K562 (cell line): ENCODE results near the gene SLC30A1. TPM values are rescaled to one million over a fixed set of nuclear protein-coding genes. Genes with fewer than 3 reads are reported as not detected.

Experiments used
- ELK3 ChIP-seq: fragments of 450-650 bp; formaldehyde crosslinking; IDR thresholded peaks from 2 replicates; pipeline ENCODE4 v1.4.0; 2020; ENCODE audit warnings: mild to moderate bottlenecking
- EWSR1 ChIP-seq: fragments of 450-650 bp; IDR thresholded peaks from 2 replicates; pipeline ENCODE4 v1.6.1; 2018; ENCODE audit warnings: borderline replicate concordance, mild to moderate bottlenecking, low read depth, moderate library complexity; ENCODE audit not compliant: partially characterized antibody
- HMGXB4 ChIP-seq: sonication (generic); formaldehyde crosslinking; IDR thresholded peaks from 2 replicates; pipeline ENCODE4 v1.8.1; 2023; ENCODE audit warnings: mild to moderate bottlenecking, missing genetic modification reagents
- MCM5 ChIP-seq: fragments of 450-650 bp; IDR thresholded peaks from 2 replicates; pipeline ENCODE4 v1.6.1; 2016; ENCODE audit warnings: low read depth
- MTF1 ChIP-seq: fragments of 250-450 bp; sonication (Bioruptor Pico); IDR thresholded peaks from 2 replicates; pipeline ENCODE4 v1.9.0; 2021; ENCODE audit warnings: moderate library complexity, mild to moderate bottlenecking, inconsistent platforms, borderline replicate concordance
- NRF1 ChIP-seq, 2 experiments: fragments of 450-650 bp; IDR thresholded peaks in 1 of 2; conservative IDR thresholded peaks in 1 of 2; 2 replicates each; pipeline ENCODE4 v1.6.1; 2014; ENCODE audit warnings: mild to moderate bottlenecking in 2 of 2
- PHF20 ChIP-seq: fragments of 450-650 bp; IDR thresholded peaks from 2 replicates; pipeline ENCODE4 v1.6.1; 2018; ENCODE audit not compliant: partially characterized antibody
- ZNF12 ChIP-seq: sonication (generic); formaldehyde crosslinking; IDR thresholded peaks from 2 replicates; pipeline ENCODE4 v1.4.0; 2020; ENCODE audit warnings: mild to moderate bottlenecking, missing genetic modification reagents
- ZNF512 ChIP-seq: IDR thresholded peaks from 2 replicates; pipeline ENCODE4 v1.6.1; 2016; ENCODE audit warnings: missing genetic modification characterization, missing compliant biosample characterization
- ZNF589 ChIP-seq: fragments of 200-800 bp; sonication (Bioruptor generic); IDR thresholded peaks from 2 replicates; pipeline ENCODE4 v1.6.1; 2016; ENCODE audit warnings: low read depth, missing genetic modification characterization, missing compliant biosample characterization
- ZNF699 ChIP-seq: fragments of 250-450 bp; sonication (Bioruptor Pico); IDR thresholded peaks from 2 replicates; pipeline ENCODE4 v1.8.0; 2021; ENCODE audit warnings: mild to moderate bottlenecking, moderate library complexity; ENCODE audit not compliant: insufficient replicate concordance
- ZNF780A ChIP-seq: fragments of 250-450 bp; sonication (Bioruptor Pico); IDR thresholded peaks from 2 replicates; pipeline ENCODE4 v1.5.0; 2021; ENCODE audit warnings: mild to moderate bottlenecking
- ZNF79 ChIP-seq: fragments of 250-450 bp; sonication (Bioruptor Pico); IDR thresholded peaks from 2 replicates; pipeline ENCODE4 v1.4.0; 2020; ENCODE audit warnings: low read depth, mild to moderate bottlenecking, moderate library complexity
- polyA plus RNA-seq, 8 experiments: library from polyadenylated mRNA; depleted of rRNA in 4 of 8; stranded (reverse) in 5 of 8; unstranded in 3 of 8; fragments of >200 nt; fragmentation: Nextera tagmentation in 2 of 8; fragmentation: Illumina TruSeq in 1 of 8; extraction: Ambion mirVana in 2 of 8; extraction: Trizol in 1 of 8; gene quantifications; 2 replicates each; pipeline versions ENCODE4 v1.2.1 to v1.2.3, GENCODE V29; 2011 to 2014; ENCODE audit warnings: inconsistent platforms in 1 of 8, missing spikeins in 1 of 8
- total RNA-seq, 7 experiments: library from RNA; depleted of rRNA in 6 of 7; stranded (reverse); fragments of >200 nt in 6 of 7; fragmentation: Illumina TruSeq in 2 of 7; extraction: Trizol in 2 of 7; gene quantifications; 2 replicates each; pipeline versions ENCODE4 v1.2.1 to v1.2.3, GENCODE V29; 2011 to 2021; ENCODE audit warnings: low replicate concordance in 1 of 7
- TF ChIP-seq, protein P1 (sequence below): fragments of 250-450 bp; sonication (Bioruptor Pico); IDR thresholded peaks from 2 replicates; pipeline ENCODE4 v1.4.0; 2020; ENCODE audit warnings: borderline replicate concordance
- TF ChIP-seq, protein P2 (sequence below): fragments of 250-450 bp; sonication (Bioruptor Pico); IDR thresholded peaks from 2 replicates; pipeline ENCODE4 v1.4.0; 2020; ENCODE audit warnings: mild to moderate bottlenecking, moderate library complexity, borderline replicate concordance
- TF ChIP-seq, protein P3 (sequence below): fragments of 450-650 bp; IDR thresholded peaks from 2 replicates; pipeline ENCODE4 v1.6.1; 2016; ENCODE audit warnings: borderline replicate concordance
- TF ChIP-seq, protein P4 (sequence below): fragments of 250-450 bp; sonication (Bioruptor Pico); IDR thresholded peaks from 2 replicates; pipeline ENCODE4 v1.9.0; 2021; ENCODE audit warnings: mild to moderate bottlenecking

SLC30A1 gene
- total and polyA plus RNA-seq, 9 of the 15 experiments (the other 6 are each of a cell fraction or from before 2014, with no cell fraction given): 4.1 to 14.4 (median 6.6) TPM

GRCh38 chr1:211537253-211537652 lies 41.7 kb downstream of the SLC30A1 start (continued):
- TF ChIP-seq, protein P1, sequence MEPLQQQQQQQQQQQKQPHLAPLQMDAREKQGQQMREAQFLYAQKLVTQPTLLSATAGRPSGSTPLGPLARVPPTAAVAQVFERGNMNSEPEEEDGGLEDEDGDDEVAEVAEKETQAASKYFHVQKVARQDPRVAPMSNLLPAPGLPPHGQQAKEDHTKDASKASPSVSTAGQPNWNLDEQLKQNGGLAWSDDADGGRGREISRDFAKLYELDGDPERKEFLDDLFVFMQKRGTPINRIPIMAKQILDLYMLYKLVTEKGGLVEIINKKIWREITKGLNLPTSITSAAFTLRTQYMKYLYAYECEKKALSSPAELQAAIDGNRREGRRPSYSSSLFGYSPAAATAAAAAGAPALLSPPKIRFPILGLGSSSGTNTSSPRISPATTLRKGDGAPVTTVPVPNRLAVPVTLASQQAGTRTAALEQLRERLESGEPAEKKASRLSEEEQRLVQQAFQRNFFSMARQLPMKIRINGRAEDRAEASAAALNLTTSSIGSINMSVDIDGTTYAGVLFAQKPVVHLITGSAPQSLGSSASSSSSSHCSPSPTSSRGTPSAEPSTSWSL (CRISPR knock-in tag): no peak
- TF ChIP-seq NRF1 (conservative IDR thresholded peaks at IDR 0.05 in 1 of 2, IDR thresholded peaks at IDR 0.05 in 1 of 2) (no peak), MCM5 (no peak), HMGXB4 (no peak), ZNF12 (CRISPR knock-in tag) (no peak), ELK3 (no peak), MTF1 (CRISPR knock-in tag) (no peak), ZNF699 (CRISPR knock-in tag) (no peak), ZNF589 (no peak), PHF20 (peak; percentile 64), ZNF780A (no peak), EWSR1 (no peak), ZNF512 (tag) (no peak), ZNF79 (CRISPR knock-in tag) (no peak)
- TF ChIP-seq, protein P2, sequence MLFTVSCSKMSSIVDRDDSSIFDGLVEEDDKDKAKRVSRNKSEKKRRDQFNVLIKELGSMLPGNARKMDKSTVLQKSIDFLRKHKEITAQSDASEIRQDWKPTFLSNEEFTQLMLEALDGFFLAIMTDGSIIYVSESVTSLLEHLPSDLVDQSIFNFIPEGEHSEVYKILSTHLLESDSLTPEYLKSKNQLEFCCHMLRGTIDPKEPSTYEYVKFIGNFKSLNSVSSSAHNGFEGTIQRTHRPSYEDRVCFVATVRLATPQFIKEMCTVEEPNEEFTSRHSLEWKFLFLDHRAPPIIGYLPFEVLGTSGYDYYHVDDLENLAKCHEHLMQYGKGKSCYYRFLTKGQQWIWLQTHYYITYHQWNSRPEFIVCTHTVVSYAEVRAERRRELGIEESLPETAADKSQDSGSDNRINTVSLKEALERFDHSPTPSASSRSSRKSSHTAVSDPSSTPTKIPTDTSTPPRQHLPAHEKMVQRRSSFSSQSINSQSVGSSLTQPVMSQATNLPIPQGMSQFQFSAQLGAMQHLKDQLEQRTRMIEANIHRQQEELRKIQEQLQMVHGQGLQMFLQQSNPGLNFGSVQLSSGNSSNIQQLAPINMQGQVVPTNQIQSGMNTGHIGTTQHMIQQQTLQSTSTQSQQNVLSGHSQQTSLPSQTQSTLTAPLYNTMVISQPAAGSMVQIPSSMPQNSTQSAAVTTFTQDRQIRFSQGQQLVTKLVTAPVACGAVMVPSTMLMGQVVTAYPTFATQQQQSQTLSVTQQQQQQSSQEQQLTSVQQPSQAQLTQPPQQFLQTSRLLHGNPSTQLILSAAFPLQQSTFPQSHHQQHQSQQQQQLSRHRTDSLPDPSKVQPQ (CRISPR knock-in tag): no peak
- TF ChIP-seq, protein P3, sequence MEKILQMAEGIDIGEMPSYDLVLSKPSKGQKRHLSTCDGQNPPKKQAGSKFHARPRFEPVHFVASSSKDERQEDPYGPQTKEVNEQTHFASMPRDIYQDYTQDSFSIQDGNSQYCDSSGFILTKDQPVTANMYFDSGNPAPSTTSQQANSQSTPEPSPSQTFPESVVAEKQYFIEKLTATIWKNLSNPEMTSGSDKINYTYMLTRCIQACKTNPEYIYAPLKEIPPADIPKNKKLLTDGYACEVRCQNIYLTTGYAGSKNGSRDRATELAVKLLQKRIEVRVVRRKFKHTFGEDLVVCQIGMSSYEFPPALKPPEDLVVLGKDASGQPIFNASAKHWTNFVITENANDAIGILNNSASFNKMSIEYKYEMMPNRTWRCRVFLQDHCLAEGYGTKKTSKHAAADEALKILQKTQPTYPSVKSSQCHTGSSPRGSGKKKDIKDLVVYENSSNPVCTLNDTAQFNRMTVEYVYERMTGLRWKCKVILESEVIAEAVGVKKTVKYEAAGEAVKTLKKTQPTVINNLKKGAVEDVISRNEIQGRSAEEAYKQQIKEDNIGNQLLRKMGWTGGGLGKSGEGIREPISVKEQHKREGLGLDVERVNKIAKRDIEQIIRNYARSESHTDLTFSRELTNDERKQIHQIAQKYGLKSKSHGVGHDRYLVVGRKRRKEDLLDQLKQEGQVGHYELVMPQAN: no peak
- TF ChIP-seq, protein P4, sequence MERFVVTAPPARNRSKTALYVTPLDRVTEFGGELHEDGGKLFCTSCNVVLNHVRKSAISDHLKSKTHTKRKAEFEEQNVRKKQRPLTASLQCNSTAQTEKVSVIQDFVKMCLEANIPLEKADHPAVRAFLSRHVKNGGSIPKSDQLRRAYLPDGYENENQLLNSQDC (CRISPR knock-in tag): no peak
